Gastrocnemius medialis (tissue), 4 donors: ENCODE measurements around the gene TMEM132C.

Source experiments
- CTCF ChIP-seq, 5 experiments: fragments of 450-650 bp in 3 of 5; fragments of 200-600 bp in 2 of 5; sonication (generic) in 2 of 5; IDR thresholded peaks in 4 of 5; conservative IDR thresholded peaks in 1 of 5; 1 replicate in 4 of 5; 2 replicates in 1 of 5; pipeline ENCODE4 v1.5.1; 2016 to 2019; ENCODE audit warnings: antibody characterized with exemption in 5 of 5, mild to moderate bottlenecking in 3 of 5, moderate library complexity in 3 of 5
- POLR2A ChIP-seq, 2 donors: fragments of 450-650 bp; IDR thresholded peaks; one replicate each; pipeline ENCODE4 v1.6.1; 2017; ENCODE audit warnings: antibody characterized with exemption in 2 of 2, mild to moderate bottlenecking in 2 of 2, moderate library complexity in 2 of 2

- TF ChIP-seq CTCF (IDR thresholded peaks at IDR 0.05 in 4 of 5, conservative IDR thresholded peaks at IDR 0.05 in 1 of 5) (no peak), POLR2A (IDR thresholded peaks at IDR 0.05) (no peak)
Observed at GRCh38 chr12:128507470-128507869, 240.5 kb downstream of the TMEM132C start.
